ENCODE measurements around the gene PDGFA. TPM values are rescaled to one million over a fixed set of nuclear protein-coding genes. Genes with fewer than 3 reads are reported as not detected.

PDGFA gene
- total RNA-seq, 1 experiment from 2014 or later: 48.1 TPM

Other genes with a start within 250 kb of the PDGFA start
- gene FOXL3, start 229.7 kb downstream of the PDGFA start, total RNA-seq (2014; rRNA removed; shearing (Covaris generic)): not detected in 2 replicates
- gene DNAAF5, start 206.9 kb upstream of the PDGFA start, total RNA-seq (2014; rRNA removed; shearing (Covaris generic)): 33.3 and 41.3 TPM in 2 replicates
- gene PRKAR1B, start 207.4 kb upstream of the PDGFA start, total RNA-seq (2014; rRNA removed; shearing (Covaris generic)): 4.1 and 5.0 TPM in 2 replicates

Data from RPMI7951 (cell line).